Endodermal cell (in vitro differentiated cells): Measurements from ENCODE around the gene GSPT2. TPM values are rescaled to one million over a fixed set of nuclear protein-coding genes. Genes with fewer than 3 reads are reported as not detected.
"Not testable (repeated sequence)": the region's sequence is repeated elsewhere in the genome, so short reads cannot be mapped to it uniquely, and the experiment has no call there.

Experiments used
- DNase-seq: peaks from one replicate; pipeline ENCODE4 v3.0.0-alpha.2; 2017
- H3K27ac ChIP-seq: 2 replicates; pipeline ENCODE4 v1.5.1; 2013; ENCODE audit warnings: mild to moderate bottlenecking, low read depth, low read length, moderate library complexity
- H3K27me3 ChIP-seq: 2 replicates; pipeline ENCODE4 v1.6.1; 2013; ENCODE audit warnings: mild to moderate bottlenecking, low read length, moderate library complexity; ENCODE audit not compliant: insufficient read depth, control insufficient read depth, poor library complexity, severe bottlenecking
- H3K36me3 ChIP-seq: 2 replicates; pipeline ENCODE4 v1.7.0; 2013; ENCODE audit warnings: mild to moderate bottlenecking, low read length, moderate library complexity; ENCODE audit not compliant: control insufficient read depth, insufficient read depth
- H3K4me1 ChIP-seq: one replicate; pipeline ENCODE4 v1.7.0; 2013; ENCODE audit warnings: low read length; ENCODE audit not compliant: control insufficient read depth, insufficient read depth
- H3K4me3 ChIP-seq: 2 replicates; pipeline ENCODE4 v1.5.1; 2013; ENCODE audit warnings: mild to moderate bottlenecking, low read length, moderate library complexity
- H3K9ac ChIP-seq: 2 replicates; pipeline ENCODE4 v1.6.1; 2013; ENCODE audit warnings: mild to moderate bottlenecking, low read length, moderate library complexity; ENCODE audit not compliant: poor library complexity, severe bottlenecking; ENCODE audit errors: extremely low read depth
- H3K9me3 ChIP-seq: 2 replicates; pipeline ENCODE4 v1.6.1; 2013; ENCODE audit warnings: mild to moderate bottlenecking, low read length, moderate library complexity; ENCODE audit not compliant: control insufficient read depth
- H3K27ac Mint-ChIP-seq: 2 replicates; pipeline ENCODE4 v1.8.0; 2020; ENCODE audit warnings: mixed read lengths
- H3K27me3 Mint-ChIP-seq: 2 replicates; pipeline ENCODE4 v1.8.0; 2021; ENCODE audit warnings: mild to moderate bottlenecking, mixed read lengths; ENCODE audit not compliant: insufficient read depth
- H3K36me3 Mint-ChIP-seq: 2 replicates; pipeline ENCODE4 v1.8.0; 2020; ENCODE audit warnings: low read depth, mixed read lengths
- H3K4me1 Mint-ChIP-seq: 2 replicates; pipeline ENCODE4 v1.8.0; 2020; ENCODE audit warnings: mixed read lengths
- H3K4me3 Mint-ChIP-seq: 2 replicates; pipeline ENCODE4 v1.8.0; 2020; ENCODE audit warnings: mild to moderate bottlenecking, moderate library complexity, mixed read lengths
- H3K9me3 Mint-ChIP-seq: 2 replicates; pipeline ENCODE4 v1.8.0; 2020; ENCODE audit warnings: mild to moderate bottlenecking, mixed read lengths
- CTCF ChIP-seq: fragments of 200-600 bp; sonication (generic); conservative IDR thresholded peaks from 2 replicates; pipeline ENCODE4 v1.5.0; 2021; ENCODE audit warnings: antibody characterized with exemption, mild to moderate bottlenecking
- WGBS, 2 experiments: methylation state at CpG; one replicate each; pipeline versions ENCODE4 v1.1.5 to v1.1.7; 2013; ENCODE audit warnings: missing lambda C conversion rate in 2 of 2, mixed read lengths in 1 of 2; ENCODE audit not compliant: insufficient coverage in 1 of 2, insufficient read length in 1 of 2; 5-methylcytosine and 5-hydroxymethylcytosine counted together
- total RNA-seq, 2 donors: library from RNA; stranded (reverse); fragmentation: NEBNext Ultra II Directional in 1 of 2; extraction: Animal tissue kit (Norgen Biotek cat#: 25700) in 1 of 2; gene quantifications; 2 replicates in 1 of 2; 3 replicates in 1 of 2; pipeline ENCODE4 v1.2.1, GENCODE V29; 2021

Gene GSPT2
- total RNA-seq, 2 donors from 2014 or later = 21.3 to 22.5 TPM

- DNase-seq, H3K36me3 ChIP-seq, H3K4me3 ChIP-seq, H3K27ac Mint-ChIP-seq, H3K36me3 Mint-ChIP-seq, H3K4me3 Mint-ChIP-seq, H3K27ac ChIP-seq, H3K4me1 Mint-ChIP-seq, H3K9me3 ChIP-seq, H3K27me3 ChIP-seq, H3K4me1 ChIP-seq, H3K27me3 Mint-ChIP-seq, H3K9me3 Mint-ChIP-seq, H3K9ac ChIP-seq: not testable (repeated sequence)
- WGBS, 2 experiments = no CpG with 5 or more reads among the region's 18 CpGs
Observed at GRCh38 chrX:51712943-51713647, 30.1 kb upstream of the GSPT2 start.

GRCh38 chrX:51728202-51728601 is 15.0 kb upstream of the GSPT2 start:
- H3K4me1 Mint-ChIP-seq = no peaks in the 10 kb centered on the region
- Histone ChIP-seq H3K27me3 (no peaks in the 10 kb centered on the region), H3K4me1 (no peaks in the 10 kb centered on the region), H3K36me3 (no peaks in the 10 kb centered on the region), H3K9me3 (no peaks in the 10 kb centered on the region), H3K4me3 (no peak overlapping the region), H3K9ac (no peak overlapping the region), H3K27ac (no peak overlapping the region)
- no peak overlapping the region for H3K27ac Mint-ChIP-seq
- peak; percentile 41 for TF ChIP-seq CTCF
- peaks cover 56% of the 10 kb centered on the region for H3K27me3 Mint-ChIP-seq
- DNase-seq = no peak
- no peaks in the 10 kb centered on the region for H3K36me3 Mint-ChIP-seq
- H3K4me3 Mint-ChIP-seq = no peak overlapping the region
- peaks cover 54% of the 10 kb centered on the region for H3K9me3 Mint-ChIP-seq

GRCh38 chrX:51737091-51737490 is 6.2 kb upstream of the GSPT2 start:
- H3K9ac ChIP-seq = no peak overlapping the region
- no peak for DNase-seq
- no peak for TF ChIP-seq CTCF
- WGBS, 2 experiments = 89 to 100% methylated on average over 2 of the region's 2 CpGs
- no peaks in the 10 kb centered on the region for H3K9me3 ChIP-seq
- H3K27ac ChIP-seq = no peak overlapping the region
- no peaks in the 10 kb centered on the region for H3K4me1 Mint-ChIP-seq
- no peak overlapping the region for H3K4me3 Mint-ChIP-seq
- peaks cover 19% of the 10 kb centered on the region for H3K27me3 Mint-ChIP-seq
- no peak overlapping the region for H3K4me3 ChIP-seq
- peaks cover 48% of the 10 kb centered on the region for H3K9me3 Mint-ChIP-seq
- H3K36me3 Mint-ChIP-seq = no peaks in the 10 kb centered on the region
- no peaks in the 10 kb centered on the region for H3K4me1 ChIP-seq
- no peaks in the 10 kb centered on the region for H3K27me3 ChIP-seq
- no peak overlapping the region for H3K27ac Mint-ChIP-seq
- H3K36me3 ChIP-seq = no peaks in the 10 kb centered on the region

- no peak for TF ChIP-seq CTCF
- H3K4me1 Mint-ChIP-seq = peaks cover 6% of the 10 kb centered on the region
- H3K27me3 Mint-ChIP-seq = peaks cover 2% of the 10 kb centered on the region
- H3K36me3 Mint-ChIP-seq = peaks cover 14% of the 10 kb centered on the region
- peak; percentile 42 for DNase-seq
- 24 to 30% methylated on average over 2 to 3 of the region's 3 CpGs for WGBS, 2 experiments
- H3K27ac Mint-ChIP-seq = no peak overlapping the region
- H3K4me3 Mint-ChIP-seq = peak overlapping the region; percentile 76
- Histone ChIP-seq H3K4me1 (no peaks in the 10 kb centered on the region), H3K36me3 (no peaks in the 10 kb centered on the region), H3K27me3 (no peaks in the 10 kb centered on the region), H3K4me3 (peak overlapping the region; percentile 85), H3K27ac (no peak overlapping the region), H3K9ac (no peak overlapping the region), H3K9me3 (no peaks in the 10 kb centered on the region)
- H3K9me3 Mint-ChIP-seq = peaks cover 53% of the 10 kb centered on the region
Observed at GRCh38 chrX:51742586-51742985, 656 bp upstream of the GSPT2 start.
